SK-N-MC (cell line): ENCODE data around the gene GTF2A2.

Experiments
- EZH2 ChIP-seq: fragments of 200-600 bp; sonication (generic); IDR thresholded peaks from one replicate; pipeline ENCODE4 v1.6.1; 2017; ENCODE audit warnings: antibody characterized with exemption
- FOXP2 ChIP-seq: optimal IDR thresholded peaks from 2 replicates; pipeline ENCODE3; 2011; ENCODE audit warnings: mild to moderate bottlenecking, moderate library complexity; ENCODE audit not compliant: insufficient read depth; ENCODE audit errors: extremely low read length, control extremely low read depth
- POLR2AphosphoS5 ChIP-seq: IDR thresholded peaks from 2 replicates; pipeline ENCODE4 v1.6.1; 2012; ENCODE audit warnings: mild to moderate bottlenecking, low read depth, low read length, borderline replicate concordance

DNA sequence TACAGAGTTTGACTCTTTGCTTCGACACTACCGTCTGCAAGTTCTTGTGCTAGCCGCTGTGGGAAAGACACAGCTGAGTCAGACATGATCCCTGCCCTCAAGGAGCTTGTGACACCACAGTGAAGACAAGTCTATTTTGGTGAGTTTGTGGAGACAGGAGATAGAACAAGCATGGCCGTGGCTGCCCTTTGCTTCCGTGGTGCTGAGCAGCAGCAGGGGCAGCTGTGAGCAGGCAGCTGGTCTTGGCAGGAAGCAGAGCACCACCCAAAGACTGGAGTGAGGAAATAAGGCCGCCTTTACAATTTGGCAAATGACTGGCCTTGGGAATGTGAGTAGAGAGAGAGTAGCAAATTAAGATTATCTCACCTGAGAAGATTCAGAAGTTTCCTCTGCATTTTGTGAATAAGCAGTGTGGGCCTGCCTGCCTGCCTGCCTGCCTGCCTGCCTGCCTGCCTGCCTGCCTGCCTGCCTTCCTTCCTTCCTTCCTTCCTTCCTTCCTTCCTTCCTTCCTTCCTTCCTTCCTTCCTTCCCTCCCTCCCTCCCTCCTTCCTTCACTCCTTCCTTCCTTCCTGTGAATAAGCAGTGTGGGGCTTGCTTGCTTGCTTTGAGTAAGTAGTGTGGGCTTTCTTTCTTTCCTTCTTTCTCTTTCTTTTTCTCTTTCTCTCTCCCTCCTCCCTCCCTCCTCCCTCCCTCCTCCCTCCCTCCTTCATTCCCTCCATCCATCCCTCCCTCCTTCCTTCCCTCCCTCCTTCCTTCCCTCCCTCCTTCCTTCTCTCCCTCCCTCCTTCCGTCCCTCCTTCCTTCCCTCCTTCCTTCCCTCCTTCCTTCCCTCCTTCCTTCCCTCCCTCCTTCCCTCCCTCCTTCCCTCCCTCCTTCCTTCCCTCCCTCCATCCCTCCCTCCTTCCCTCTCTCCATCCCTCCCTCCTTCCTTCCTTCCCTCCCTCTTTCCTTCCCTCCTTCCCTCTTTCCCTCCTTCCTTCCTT is 47.3 kb downstream of the GTF2A2 start:
- TF ChIP-seq POLR2AphosphoS5 (no peak), EZH2 (no peak), FOXP2 (no peak)
